OCI-LY3 (cell line): Measurements from ENCODE around the gene LRRC72.

Experiments
- EZH2phosphoT487 ChIP-seq: fragments of 200-600 bp; shearing (Covaris generic); IDR thresholded peaks from 2 replicates; pipeline ENCODE4 v1.6.1; 2018; ENCODE audit warnings: antibody characterized with exemption, mixed run types, low read depth
- TF ChIP-seq, protein P1 (sequence below): fragments of 200-600, 300-600 bp; sonication (generic); IDR thresholded peaks from 2 replicates; pipeline ENCODE4 v1.5.1; 2014; ENCODE audit warnings: antibody characterized with exemption, low read length, low read depth

DNA sequence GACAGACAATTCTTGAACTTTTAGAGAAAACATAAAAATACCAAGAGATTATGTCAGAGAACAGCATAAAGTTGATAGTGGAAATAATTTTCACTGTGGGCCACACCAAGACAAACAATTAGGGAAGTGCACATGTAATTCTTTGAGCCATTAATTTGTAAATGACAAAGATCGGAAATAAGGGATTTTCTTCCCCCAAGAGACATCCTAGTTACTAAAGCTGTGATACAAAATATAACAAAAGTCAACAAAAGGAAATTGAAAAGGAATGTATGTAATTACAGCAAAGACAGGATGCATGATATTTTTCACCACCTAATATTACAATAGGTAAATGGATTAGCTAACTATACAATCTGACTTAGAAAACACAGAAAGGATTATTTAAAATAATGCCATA lies 12.4 kb upstream of the LRRC72 start:
- TF ChIP-seq, protein P1, sequence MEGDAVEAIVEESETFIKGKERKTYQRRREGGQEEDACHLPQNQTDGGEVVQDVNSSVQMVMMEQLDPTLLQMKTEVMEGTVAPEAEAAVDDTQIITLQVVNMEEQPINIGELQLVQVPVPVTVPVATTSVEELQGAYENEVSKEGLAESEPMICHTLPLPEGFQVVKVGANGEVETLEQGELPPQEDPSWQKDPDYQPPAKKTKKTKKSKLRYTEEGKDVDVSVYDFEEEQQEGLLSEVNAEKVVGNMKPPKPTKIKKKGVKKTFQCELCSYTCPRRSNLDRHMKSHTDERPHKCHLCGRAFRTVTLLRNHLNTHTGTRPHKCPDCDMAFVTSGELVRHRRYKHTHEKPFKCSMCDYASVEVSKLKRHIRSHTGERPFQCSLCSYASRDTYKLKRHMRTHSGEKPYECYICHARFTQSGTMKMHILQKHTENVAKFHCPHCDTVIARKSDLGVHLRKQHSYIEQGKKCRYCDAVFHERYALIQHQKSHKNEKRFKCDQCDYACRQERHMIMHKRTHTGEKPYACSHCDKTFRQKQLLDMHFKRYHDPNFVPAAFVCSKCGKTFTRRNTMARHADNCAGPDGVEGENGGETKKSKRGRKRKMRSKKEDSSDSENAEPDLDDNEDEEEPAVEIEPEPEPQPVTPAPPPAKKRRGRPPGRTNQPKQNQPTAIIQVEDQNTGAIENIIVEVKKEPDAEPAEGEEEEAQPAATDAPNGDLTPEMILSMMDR: no peak
- no peak for TF ChIP-seq EZH2phosphoT487
